HG03558 (cell line): ENCODE measurements around the gene ABCF3.
A peak's percentile ranks its signal among the peaks of the same experiment; 100 is the strongest.

Experiments used
- ATAC-seq: cut with Tn5 transposase; IDR thresholded peaks from one replicate; pipeline ENCODE4 v1.9.1; 2021; ENCODE audit warnings: moderate number of reproducible peaks; ENCODE audit not compliant: unreplicated experiment; ENCODE audit errors: extremely low read depth

ABCF3 gene

GRCh38 chr3:184165543-184165942 lies 20.5 kb upstream of the ABCF3 start:
- no peak for ATAC-seq

GRCh38 chr3:184166671-184167070 lies 19.3 kb upstream of the ABCF3 start:
- ATAC-seq = no peak

- no peak for ATAC-seq
Observed at GRCh38 chr3:184167786-184168185, 18.2 kb upstream of the ABCF3 start.

GRCh38 chr3:184168363-184169120 lies 17.5 kb upstream of the ABCF3 start:
- ATAC-seq = no peak

- ATAC-seq = no peak
Observed at GRCh38 chr3:184169896-184170875, 15.8 kb upstream of the ABCF3 start.

GRCh38 chr3:184171562-184171961 lies 14.4 kb upstream of the ABCF3 start:
- ATAC-seq = no peak

- no peak for ATAC-seq
Observed at GRCh38 chr3:184172681-184173373, 13.2 kb upstream of the ABCF3 start.

- ATAC-seq = no peak
Observed at GRCh38 chr3:184173374-184173722, 12.7 kb upstream of the ABCF3 start.

GRCh38 chr3:184174284-184174645 lies 11.7 kb upstream of the ABCF3 start:
- ATAC-seq = no peak

- peak; percentile 87 for ATAC-seq
Observed at GRCh38 chr3:184174646-184175492, 11.1 kb upstream of the ABCF3 start, which contains the start of gene AP2M1. Gene AP2M1, plus strand, starts transcription at chr3:184174855. Its CDS starts 2,139 bp downstream, at chr3:184176994.

GRCh38 chr3:184175506-184175905 lies 10.5 kb upstream of the ABCF3 start:
- no peak for ATAC-seq

- no peak for ATAC-seq
Observed at GRCh38 chr3:184175981-184176376, 10.0 kb upstream of the ABCF3 start.

GRCh38 chr3:184176377-184177330 lies 9.3 kb upstream of the ABCF3 start:
- ATAC-seq = no peak

GRCh38 chr3:184177331-184177731 lies 8.7 kb upstream of the ABCF3 start:
- no peak for ATAC-seq

- ATAC-seq = no peak
Observed at GRCh38 chr3:184177767-184178306, 8.2 kb upstream of the ABCF3 start.

GRCh38 chr3:184178521-184179138 lies 7.4 kb upstream of the ABCF3 start:
- no peak for ATAC-seq

- no peak for ATAC-seq
Observed at GRCh38 chr3:184180165-184180564, 5.8 kb upstream of the ABCF3 start.

- no peak for ATAC-seq
Observed at GRCh38 chr3:184181596-184181995, 4.4 kb upstream of the ABCF3 start.
